SJSA1 (cell line): ENCODE results near the gene ZNF606. TPM values are rescaled to one million over a fixed set of nuclear protein-coding genes. Genes with fewer than 3 reads are reported as not detected.

ENCODE experiments used
- DNase-seq, 2 experiments: peaks; one replicate each; pipeline ENCODE4 v3.0.0-alpha.2; 2015 to 2020; ENCODE audit warnings: low spot score in 2 of 2, low read depth in 1 of 2
- H3K27ac ChIP-seq: fragments of 250-450 bp; sonication (Bioruptor Pico); 2 replicates; pipeline ENCODE4 v1.5.1; 2020; ENCODE audit warnings: mild to moderate bottlenecking, moderate library complexity
- H3K27me3 ChIP-seq: fragments of 250-450 bp; sonication (Bioruptor Pico); replicated peaks from 2 replicates; pipeline ENCODE4 v1.5.1; 2020; ENCODE audit warnings: mild to moderate bottlenecking, moderate library complexity
- H3K36me3 ChIP-seq: fragments of 250-450 bp; sonication (Bioruptor Pico); 2 replicates; pipeline ENCODE4 v1.5.1; 2020; ENCODE audit warnings: mild to moderate bottlenecking
- H3K4me1 ChIP-seq: fragments of 250-450 bp; sonication (Bioruptor Pico); replicated peaks from 2 replicates; pipeline ENCODE4 v1.6.1; 2021; ENCODE audit warnings: mild to moderate bottlenecking
- H3K4me3 ChIP-seq: fragments of 250-450 bp; sonication (Bioruptor Pico); 2 replicates; pipeline ENCODE4 v1.5.1; 2020; ENCODE audit warnings: mild to moderate bottlenecking
- H3K9me3 ChIP-seq: fragments of 250-450 bp; sonication (Bioruptor Pico); replicated peaks from 2 replicates; pipeline ENCODE4 v1.5.1; 2020; ENCODE audit warnings: mild to moderate bottlenecking
- total RNA-seq: library from RNA; depleted of rRNA; stranded (reverse); fragments of >200 nt; shearing (Covaris generic); gene quantifications from 2 replicates; pipeline ENCODE4 v1.2.3, GENCODE V29; 2014; rRNA removed

Gene ZNF606
- total RNA-seq, 1 experiment from 2014 or later: 13.1 TPM

GRCh38 chr19:57935731-57936130, 66.9 kb downstream of the ZNF606 start:
- H3K27me3 ChIP-seq: no peaks in the 10 kb centered on the region
- H3K36me3 ChIP-seq: peaks cover 12% of the 10 kb centered on the region
- H3K27ac ChIP-seq: no peak overlapping the region
- H3K4me1 ChIP-seq: no peaks in the 10 kb centered on the region
- no peak for DNase-seq
- H3K9me3 ChIP-seq: peaks cover 23% of the 10 kb centered on the region
- H3K4me3 ChIP-seq: no peak overlapping the region

GRCh38 chr19:57934820-57935665, 67.6 kb downstream of the ZNF606 start, which contains the start of gene ZNF418:
ZNF418 (minus strand) TSS chr19:57935402; CDS start chr19:57933822, 1,580 bp downstream.
- Histone ChIP-seq H3K27ac (no peak within 1 kb of the TSS), H3K9me3 (peaks cover 25% of the 10 kb centered on the region), H3K27me3 (no peaks in the 10 kb centered on the region), H3K36me3 (peaks cover 7% of the 10 kb centered on the region), H3K4me1 (no peaks in the 10 kb centered on the region), H3K4me3 (peak within 1 kb of the TSS; percentile 22)
- DNase-seq: no peak

DNA sequence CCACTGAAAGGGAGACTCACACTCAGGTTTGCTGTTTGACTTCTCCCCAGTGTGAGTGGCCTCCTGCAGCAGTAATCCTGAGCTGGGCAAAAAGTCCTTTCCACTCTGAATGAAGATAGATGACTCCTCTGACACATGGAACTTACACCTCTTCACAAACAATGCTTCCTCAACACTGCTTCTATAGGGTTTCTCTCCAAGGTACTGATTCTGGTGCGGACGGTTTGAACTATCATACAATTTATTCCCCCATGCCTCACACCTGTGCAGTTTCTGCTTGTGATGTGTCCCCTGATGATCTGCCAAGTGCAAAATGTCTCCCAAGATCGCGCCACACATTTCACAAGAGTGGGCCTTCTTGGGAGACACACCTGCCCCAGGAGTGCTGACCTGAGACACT, 75.0 kb downstream of the ZNF606 start:
- no peak overlapping the region for H3K4me3 ChIP-seq
- DNase-seq: no peak
- H3K27ac ChIP-seq: no peak overlapping the region
- no peaks in the 10 kb centered on the region for H3K36me3 ChIP-seq
- H3K27me3 ChIP-seq: no peaks in the 10 kb centered on the region
- H3K4me1 ChIP-seq: no peaks in the 10 kb centered on the region
- peaks cover 14% of the 10 kb centered on the region for H3K9me3 ChIP-seq

Other genes starting within 250 kb of the ZNF606 start
- gene ZNF586, start 233.1 kb downstream of the ZNF606 start, total RNA-seq: 10.7 and 18.2 TPM in 2 replicates
- gene ZNF552, start 187.9 kb downstream of the ZNF606 start, total RNA-seq: 3.3 and 3.5 TPM in 2 replicates
- 11.4 and 13.6 TPM in 2 replicates for gene ZNF587B, start 172.5 kb downstream of the ZNF606 start, total RNA-seq
- 12.3 and 13.3 TPM in 2 replicates for gene ZNF587, start 153.0 kb downstream of the ZNF606 start, total RNA-seq
- 1.1 and 10.2 TPM in 2 replicates for gene ZNF814, start 113.8 kb downstream of the ZNF606 start, total RNA-seq
- 7.4 and 8.4 TPM in 2 replicates for gene ZNF417, start 86.2 kb downstream of the ZNF606 start, total RNA-seq
- gene ZNF418, start 67.4 kb downstream of the ZNF606 start, total RNA-seq: 0.21 TPM in 1 of 2 replicates, not detected in the other
- 1.8 and 5.2 TPM in 2 replicates for gene ZNF256, start 55.1 kb downstream of the ZNF606 start, total RNA-seq
- not detected in 2 replicates for gene C19orf18, start 28.3 kb downstream of the ZNF606 start, total RNA-seq
- not detected in 2 replicates for gene ZSCAN1, start 31.2 kb upstream of the ZNF606 start, total RNA-seq
- gene ZNF135, start 56.5 kb upstream of the ZNF606 start, total RNA-seq: not detected in 2 replicates
- gene ZSCAN18, start 95.4 kb upstream of the ZNF606 start, total RNA-seq: 0.26 TPM in 1 of 2 replicates, not detected in the other
- 5.4 and 8.3 TPM in 2 replicates for gene ZNF329, start 148.0 kb upstream of the ZNF606 start, total RNA-seq
- gene ZNF274, start 180.2 kb upstream of the ZNF606 start, total RNA-seq: 5.2 and 12.4 TPM in 2 replicates
- 42.4 and 50.5 TPM in 2 replicates for gene ZNF544, start 226.1 kb upstream of the ZNF606 start, total RNA-seq